ENCODE measurements around the gene LRRC34. TPM values are rescaled to one million over a fixed set of nuclear protein-coding genes. Genes with fewer than 3 reads are reported as not detected.

LRRC34 gene
- polyA plus RNA-seq, 1 donor (not counting 4 experiments of a cell fraction or from before 2014, with no cell fraction given): 0.43 TPM

DNA sequence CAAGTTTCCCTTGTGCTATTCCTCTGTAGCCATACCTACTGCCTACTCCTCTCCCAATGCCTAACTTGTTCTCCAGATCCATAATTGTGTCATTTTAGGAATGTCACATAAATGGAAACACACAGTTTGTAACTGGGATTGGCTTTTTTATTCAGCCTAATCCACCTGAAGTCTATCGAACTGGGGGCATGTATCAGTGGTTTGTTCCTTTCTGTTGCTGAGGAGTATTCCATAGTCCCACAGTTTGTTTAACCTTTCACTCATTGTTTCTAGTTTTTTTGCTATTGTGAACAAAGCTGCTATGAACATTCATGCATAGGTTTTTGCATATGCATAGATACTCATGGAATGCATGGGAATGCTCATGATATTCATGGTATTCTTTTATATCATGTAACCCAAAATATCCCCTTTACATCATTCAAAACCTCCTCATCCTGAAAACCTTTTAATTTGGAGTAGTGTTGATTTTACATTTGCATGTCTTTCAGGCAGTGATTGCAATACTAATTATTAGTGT, 25.9 kb upstream of the LRRC34 start:
- Histone ChIP-seq H3K4me3 (ENCODE audit: control insufficient read depth in 2 of 3, extremely low read depth in 1 of 3, insufficient read depth in 2 of 3, low read depth in 1 of 3, low read length in 3 of 3) (no peak overlapping the region), H3K4me2 (ENCODE audit: control insufficient read depth, extremely low read depth, insufficient read depth, low read depth, low read length) (no peak overlapping the region), H3K9me3 (ENCODE audit: control insufficient read depth, low read depth, low read length) (no peaks in the 10 kb centered on the region), H3K9ac (ENCODE audit: control insufficient read depth, extremely low read depth, insufficient read depth, low read length) (no peak overlapping the region), H3K27me3 (ENCODE audit: control insufficient read depth, extremely low read depth, insufficient read depth, low read length) (no peaks in the 10 kb centered on the region), H4K20me1 (ENCODE audit: control insufficient read depth, extremely low read depth, insufficient read depth, low read length) (no peaks in the 10 kb centered on the region), H3K4me1 (ENCODE audit: control insufficient read depth, extremely low read depth, insufficient read depth, low read length) (no peaks in the 10 kb centered on the region), H3K9me1 (ENCODE audit: control insufficient read depth, extremely low read depth, insufficient read depth, low read length) (no peaks in the 10 kb centered on the region), H2AFZ (ENCODE audit: control insufficient read depth, low read length) (no peak overlapping the region), H3K27ac (ENCODE audit: control insufficient read depth, insufficient read depth, low read length) (no peak overlapping the region), H3K36me3 (ENCODE audit: control insufficient read depth in 2 of 2, extremely low read depth in 1 of 2, insufficient read depth in 2 of 2, low read length in 2 of 2) (no peaks in the 10 kb centered on the region), H3K79me2 (ENCODE audit: control insufficient read depth, insufficient read depth, low read length) (no peaks in the 10 kb centered on the region)
- dilution Hi-C loops (cut with MboI; ENCODE audit: extremely low pct_ligation_motif_present, low sequenced_read_pairs): no loop called here
- DNase-seq (ENCODE audit: low read depth, low spot score): no peak
- no peak for FAIRE-seq
- no peak for TF ChIP-seq EZH2 (IDR thresholded peaks at IDR 0.05; ENCODE audit: low read length)
- TF ChIP-seq, protein P1, sequence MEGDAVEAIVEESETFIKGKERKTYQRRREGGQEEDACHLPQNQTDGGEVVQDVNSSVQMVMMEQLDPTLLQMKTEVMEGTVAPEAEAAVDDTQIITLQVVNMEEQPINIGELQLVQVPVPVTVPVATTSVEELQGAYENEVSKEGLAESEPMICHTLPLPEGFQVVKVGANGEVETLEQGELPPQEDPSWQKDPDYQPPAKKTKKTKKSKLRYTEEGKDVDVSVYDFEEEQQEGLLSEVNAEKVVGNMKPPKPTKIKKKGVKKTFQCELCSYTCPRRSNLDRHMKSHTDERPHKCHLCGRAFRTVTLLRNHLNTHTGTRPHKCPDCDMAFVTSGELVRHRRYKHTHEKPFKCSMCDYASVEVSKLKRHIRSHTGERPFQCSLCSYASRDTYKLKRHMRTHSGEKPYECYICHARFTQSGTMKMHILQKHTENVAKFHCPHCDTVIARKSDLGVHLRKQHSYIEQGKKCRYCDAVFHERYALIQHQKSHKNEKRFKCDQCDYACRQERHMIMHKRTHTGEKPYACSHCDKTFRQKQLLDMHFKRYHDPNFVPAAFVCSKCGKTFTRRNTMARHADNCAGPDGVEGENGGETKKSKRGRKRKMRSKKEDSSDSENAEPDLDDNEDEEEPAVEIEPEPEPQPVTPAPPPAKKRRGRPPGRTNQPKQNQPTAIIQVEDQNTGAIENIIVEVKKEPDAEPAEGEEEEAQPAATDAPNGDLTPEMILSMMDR (optimal IDR thresholded peaks at IDR 0.05 in 1 of 3, IDR thresholded peaks at IDR 0.05 in 1 of 3, conservative IDR thresholded peaks at IDR 0.05 in 1 of 3; ENCODE audit: extremely low read depth in 1 of 3, insufficient read depth in 2 of 3, low read length in 3 of 3): no peak

DNA sequence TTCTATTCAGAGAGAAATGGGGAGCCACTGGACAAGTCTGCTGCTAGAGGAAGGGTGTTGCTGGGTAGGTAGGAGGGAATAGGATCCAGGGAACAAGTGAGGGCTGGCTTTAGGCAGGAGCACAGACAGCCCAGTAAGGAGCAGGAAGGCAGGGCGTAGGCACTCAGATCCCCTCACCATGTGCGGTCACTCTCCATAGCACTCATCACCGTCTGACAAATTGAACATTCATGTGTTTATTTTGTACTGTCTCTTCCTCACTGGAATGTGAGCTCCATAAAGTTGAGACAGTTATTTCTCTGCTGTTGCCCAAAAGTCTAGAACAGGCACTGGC, 24.2 kb upstream of the LRRC34 start:
- H3K9me1 ChIP-seq (ENCODE audit: control insufficient read depth, extremely low read depth, insufficient read depth, low read length): no peaks in the 10 kb centered on the region
- H3K9me3 ChIP-seq (ENCODE audit: control insufficient read depth, low read depth, low read length): no peaks in the 10 kb centered on the region
- no peak overlapping the region for H3K4me3 ChIP-seq (ENCODE audit: control insufficient read depth in 2 of 3, extremely low read depth in 1 of 3, insufficient read depth in 2 of 3, low read depth in 1 of 3, low read length in 3 of 3)
- H3K36me3 ChIP-seq (ENCODE audit: control insufficient read depth in 2 of 2, extremely low read depth in 1 of 2, insufficient read depth in 2 of 2, low read length in 2 of 2): no peaks in the 10 kb centered on the region
- no peaks in the 10 kb centered on the region for H3K27me3 ChIP-seq (ENCODE audit: control insufficient read depth, extremely low read depth, insufficient read depth, low read length)
- H3K4me1 ChIP-seq (ENCODE audit: control insufficient read depth, extremely low read depth, insufficient read depth, low read length): no peaks in the 10 kb centered on the region
- DNase-seq (ENCODE audit: low read depth, low spot score) (no peak), FAIRE-seq (no peak)
- H3K9ac ChIP-seq (ENCODE audit: control insufficient read depth, extremely low read depth, insufficient read depth, low read length): no peak overlapping the region
- no peaks in the 10 kb centered on the region for H3K79me2 ChIP-seq (ENCODE audit: control insufficient read depth, insufficient read depth, low read length)
- H3K27ac ChIP-seq (ENCODE audit: control insufficient read depth, insufficient read depth, low read length): no peak overlapping the region
- H2AFZ ChIP-seq (ENCODE audit: control insufficient read depth, low read length): no peak overlapping the region
- dilution Hi-C loops (cut with MboI; ENCODE audit: extremely low pct_ligation_motif_present, low sequenced_read_pairs): no loop called here
- no peak overlapping the region for H3K4me2 ChIP-seq (ENCODE audit: control insufficient read depth, extremely low read depth, insufficient read depth, low read depth, low read length)
- TF ChIP-seq EZH2 (IDR thresholded peaks at IDR 0.05; ENCODE audit: low read length): no peak
- TF ChIP-seq, protein P1 (optimal IDR thresholded peaks at IDR 0.05 in 1 of 3, IDR thresholded peaks at IDR 0.05 in 1 of 3, conservative IDR thresholded peaks at IDR 0.05 in 1 of 3; ENCODE audit: extremely low read depth in 1 of 3, insufficient read depth in 2 of 3, low read length in 3 of 3): no peak
- no peaks in the 10 kb centered on the region for H4K20me1 ChIP-seq (ENCODE audit: control insufficient read depth, extremely low read depth, insufficient read depth, low read length)
